CD4-positive, alpha-beta memory T cell (primary cell): Measurements from ENCODE around the gene HDAC4. TPM values are rescaled to one million over a fixed set of nuclear protein-coding genes. Genes with fewer than 3 reads are reported as not detected.

Experiments
- CTCF ChIA-PET: fragments of 350-600 bp; sonication (Branson Sonifier 250); formaldehyde crosslinking; loops from one replicate; lab custom pipeline; 2021; ENCODE audit warnings: inconsistent platforms; ENCODE audit not compliant: partially characterized antibody; lab: Charles Lee
- POLR2A ChIA-PET: fragments of 350-600 bp; sonication (Branson Sonifier 250); formaldehyde crosslinking; loops from one replicate; lab custom pipeline; 2021; ENCODE audit not compliant: partially characterized antibody; lab: Charles Lee
- DNase-seq, 5 donors: peaks; one replicate each; pipeline versions ENCODE4 v3.0.0 to v3.0.0-alpha.2; 2020 to 2022; ENCODE audit warnings: mixed read lengths in 1 of 5
- H3K27ac ChIP-seq: one replicate; pipeline ENCODE4 v1.7.0; 2013; ENCODE audit warnings: low read depth, low read length
- H3K27me3 ChIP-seq: 2 replicates; pipeline ENCODE4 v1.7.0; 2013; ENCODE audit warnings: mild to moderate bottlenecking, low read length, moderate library complexity; ENCODE audit not compliant: insufficient read depth
- H3K36me3 ChIP-seq: 2 replicates; pipeline ENCODE4 v1.7.0; 2013; ENCODE audit warnings: mild to moderate bottlenecking, low read length, moderate library complexity; ENCODE audit not compliant: insufficient read depth
- H3K4me1 ChIP-seq: 2 replicates; pipeline ENCODE4 v1.7.0; 2013; ENCODE audit warnings: mild to moderate bottlenecking, low read length, moderate library complexity; ENCODE audit not compliant: insufficient read depth
- H3K4me3 ChIP-seq, 2 donors: one replicate each; pipeline ENCODE4 v1.7.0; 2013; ENCODE audit warnings: low read length in 2 of 2, mild to moderate bottlenecking in 1 of 2
- H3K9me3 ChIP-seq, 2 donors: one replicate each; pipeline ENCODE4 v1.7.0; 2013; ENCODE audit warnings: low read length in 2 of 2, control low read depth in 1 of 2; ENCODE audit not compliant: control insufficient read depth in 1 of 2
- H3K27ac Mint-ChIP-seq, 7 donors: one replicate each; pipeline ENCODE4 v1.8.0; 2020 to 2021; ENCODE audit warnings: mixed read lengths in 7 of 7, mild to moderate bottlenecking in 6 of 7, inconsistent platforms in 3 of 7, moderate library complexity in 3 of 7
- H3K27me3 Mint-ChIP-seq, 2 donors: one replicate each; pipeline ENCODE4 v1.8.0; 2020 to 2021; ENCODE audit warnings: mixed read lengths in 2 of 2
- H3K36me3 Mint-ChIP-seq, 2 donors: one replicate each; pipeline ENCODE4 v1.8.0; 2020 to 2021; ENCODE audit warnings: mixed read lengths in 2 of 2, inconsistent platforms in 1 of 2, mild to moderate bottlenecking in 1 of 2
- H3K4me1 Mint-ChIP-seq, 4 donors: one replicate each; pipeline ENCODE4 v1.8.0; 2020 to 2021; ENCODE audit warnings: mixed read lengths in 4 of 4, mild to moderate bottlenecking in 1 of 4
- H3K4me3 Mint-ChIP-seq, 8 donors: one replicate each; pipeline ENCODE4 v1.8.0; 2020 to 2021; ENCODE audit warnings: mixed read lengths in 8 of 8, mild to moderate bottlenecking in 7 of 8, moderate library complexity in 6 of 8, inconsistent platforms in 3 of 8
- H3K9me3 Mint-ChIP-seq, 8 donors: one replicate each; pipeline ENCODE4 v1.8.0; 2020 to 2021; ENCODE audit warnings: mixed read lengths in 8 of 8, mild to moderate bottlenecking in 5 of 8, inconsistent platforms in 3 of 8, moderate library complexity in 1 of 8
- intact Hi-C: fragments of 100-400 bp; cut with micrococcal nuclease; formaldehyde crosslinking; loops from one replicate; pipeline ENCODE4 v1.15.1; 2023
- polyA plus RNA-seq, 2 donors: library from polyadenylated mRNA; unstranded; fragments of 300-500 nt; fragmentation: Illumina TruSeq; gene quantifications; one replicate each; pipeline ENCODE4 v1.2.3, GENCODE V29; 2021
- total RNA-seq, 2 experiments: library from RNA; stranded (reverse); gene quantifications; one replicate each; pipeline ENCODE4 v1.2.3, GENCODE V29; 2021

The HDAC4 gene
- total and polyA plus RNA-seq, 4 experiments from 2014 or later = 1.4 to 59.7 (median 30.4) TPM

DNA sequence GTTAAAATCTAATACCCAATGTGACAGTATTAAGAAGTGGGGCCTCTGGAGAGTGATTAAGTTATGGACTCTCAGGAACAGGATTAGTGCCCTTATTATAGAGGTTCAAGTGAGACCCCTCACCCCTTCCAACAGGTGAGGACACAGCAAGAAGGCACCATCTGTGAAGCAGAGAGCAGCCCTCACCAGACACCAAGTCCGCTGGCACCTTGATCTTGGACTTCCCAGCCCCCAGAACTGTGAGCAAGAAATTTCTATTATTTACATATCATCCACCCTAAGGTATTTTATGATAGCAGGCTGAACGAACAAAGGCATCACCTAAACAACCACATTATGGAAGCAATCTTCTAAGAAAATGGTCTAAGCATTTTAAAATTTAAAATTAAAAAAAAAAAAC lies 59.0 kb downstream of the HDAC4 start:
- CTCF ChIA-PET = interaction anchor here (0.7 kb wide), 1 partner anchor 75 kb away, joined by 3 read pairs; no protein-coding TSS in a partner anchor
- Mint-ChIP-seq H3K9me3 (peaks cover 0 to 2% (median 0%) of the 10 kb centered on the region in 8 donors), H3K27ac (peak overlapping the region in 3 of 7 donors; percentile 3 to 71 (median 16)), H3K27me3 (no peaks in the 10 kb centered on the region), H3K4me1 (peaks cover 16 to 44% (median 24%) of the 10 kb centered on the region in 4 donors), H3K36me3 (peaks cover 10 to 13% of the 10 kb centered on the region in 2 donors), H3K4me3 (no peak overlapping the region)
- Histone ChIP-seq H3K9me3 (no peaks in the 10 kb centered on the region), H3K27ac (no peak overlapping the region), H3K27me3 (no peaks in the 10 kb centered on the region), H3K4me1 (peaks cover 27% of the 10 kb centered on the region), H3K36me3 (no peaks in the 10 kb centered on the region), H3K4me3 (no peak overlapping the region)
- DNase-seq = no peak
- intact Hi-C loops = no loop called here
- POLR2A ChIA-PET = no interaction called here

DNA sequence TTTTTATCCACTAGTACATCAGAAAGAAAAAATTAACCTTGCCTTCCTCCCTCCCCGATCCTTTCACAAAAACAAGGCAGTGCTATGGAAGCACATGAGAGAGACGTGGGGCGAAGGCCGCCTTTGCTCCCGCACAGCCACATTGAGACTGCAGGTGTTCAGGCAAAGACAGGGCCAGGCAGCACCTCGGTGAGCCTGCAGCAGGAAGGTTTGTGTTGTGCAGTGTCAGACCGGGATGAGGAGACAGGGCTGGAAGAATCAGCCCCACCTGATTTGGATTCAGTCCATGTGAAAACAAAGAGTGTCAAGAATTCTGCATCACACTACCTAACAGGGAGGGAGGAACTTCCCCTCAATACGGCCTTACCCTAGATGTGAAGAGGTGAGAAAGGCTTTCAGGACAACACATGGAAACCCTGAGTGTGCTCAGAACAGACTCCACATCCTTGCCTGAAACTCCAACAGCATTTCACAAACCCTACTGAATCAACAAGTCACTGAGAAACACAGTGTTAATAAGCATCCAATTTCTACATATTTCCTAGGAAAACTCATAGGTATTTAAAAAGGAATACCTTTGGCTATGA lies 59.6 kb downstream of the HDAC4 start:
- CTCF ChIA-PET = no interaction called here
- Mint-ChIP-seq H3K36me3 (peaks cover 13% of the 10 kb centered on the region in 2 donors), H3K9me3 (peaks cover 0 to 2% (median 0%) of the 10 kb centered on the region in 8 donors), H3K4me3 (no peak overlapping the region), H3K4me1 (peaks cover 16 to 47% (median 26%) of the 10 kb centered on the region in 4 donors), H3K27me3 (no peaks in the 10 kb centered on the region), H3K27ac (peak overlapping the region in 6 of 7 donors; percentile 29 to 62 (median 48))
- Histone ChIP-seq H3K27me3 (no peaks in the 10 kb centered on the region), H3K4me3 (no peak overlapping the region), H3K36me3 (no peaks in the 10 kb centered on the region), H3K27ac (no peak overlapping the region), H3K4me1 (peaks cover 22% of the 10 kb centered on the region), H3K9me3 (no peaks in the 10 kb centered on the region)
- intact Hi-C loops = no loop called here
- POLR2A ChIA-PET = no interaction called here
- DNase-seq = no peak

DNA sequence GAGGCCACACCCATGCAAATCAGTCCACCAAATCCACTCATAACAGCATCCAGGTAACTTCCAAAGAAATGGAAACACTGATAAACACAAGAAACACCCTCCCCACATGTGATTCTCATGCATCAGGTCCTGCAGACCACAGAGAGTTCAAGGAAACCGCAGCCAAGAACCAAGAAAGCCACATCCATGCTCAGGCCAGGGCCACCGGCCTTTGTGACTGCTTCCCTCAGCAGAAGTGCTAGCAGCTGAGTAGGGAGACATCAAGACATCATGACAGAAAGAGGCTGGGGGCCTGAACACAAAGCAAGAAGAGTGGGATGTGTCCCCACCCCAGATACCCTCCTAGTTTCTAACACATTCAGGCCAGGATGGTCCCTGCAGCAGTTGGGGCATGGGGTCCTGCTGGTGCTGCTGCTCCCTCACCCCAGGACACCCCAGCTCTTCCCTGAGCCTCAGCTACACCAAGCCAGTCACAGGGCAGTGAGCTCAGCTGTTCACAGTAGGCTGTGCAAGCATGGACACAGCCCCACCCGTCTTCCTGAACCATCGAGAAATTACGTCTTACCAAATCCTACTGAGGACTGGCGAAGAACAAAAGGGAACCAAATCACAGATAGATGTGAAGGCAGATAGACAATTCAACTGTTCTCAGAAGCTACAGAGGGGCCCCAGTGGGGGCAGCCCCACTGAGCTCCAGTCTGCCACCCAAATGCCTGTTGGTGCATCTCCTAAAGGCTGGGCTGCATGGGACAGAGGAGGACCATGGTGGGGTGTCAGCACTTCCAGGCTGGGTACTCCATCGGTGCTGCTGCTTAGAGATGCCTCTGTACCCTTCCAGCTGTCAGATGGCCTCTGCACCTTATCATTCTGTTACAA lies 60.9 kb downstream of the HDAC4 start:
- Histone ChIP-seq H3K27me3 (no peaks in the 10 kb centered on the region), H3K36me3 (no peaks in the 10 kb centered on the region), H3K27ac (no peak overlapping the region), H3K4me3 (no peak overlapping the region), H3K9me3 (no peaks in the 10 kb centered on the region), H3K4me1 (peaks cover 20% of the 10 kb centered on the region)
- no peaks in the 10 kb centered on the region for H3K27me3 Mint-ChIP-seq
- ChIA-PET POLR2A (interaction anchor here (0.6 kb wide), 1 partner anchor 283 kb away, joined by 3 read pairs; no protein-coding TSS in a partner anchor), CTCF (no interaction called here)
- H3K9me3 Mint-ChIP-seq = peaks cover 0 to 2% (median 0%) of the 10 kb centered on the region in 8 donors
- intact Hi-C loops = no loop called here
- H3K4me1 Mint-ChIP-seq = peaks cover 16 to 47% (median 27%) of the 10 kb centered on the region in 4 donors
- peak overlapping the region in 6 of 8 donors; percentile 25 to 50 (median 37) for H3K4me3 Mint-ChIP-seq
- H3K27ac Mint-ChIP-seq = peak overlapping the region in 4 of 7 donors; percentile 69 to 83 (median 78)
- peaks cover 13% of the 10 kb centered on the region in 2 donors for H3K36me3 Mint-ChIP-seq
- DNase-seq = peak in 1 of 5 donors; percentile 12

DNA sequence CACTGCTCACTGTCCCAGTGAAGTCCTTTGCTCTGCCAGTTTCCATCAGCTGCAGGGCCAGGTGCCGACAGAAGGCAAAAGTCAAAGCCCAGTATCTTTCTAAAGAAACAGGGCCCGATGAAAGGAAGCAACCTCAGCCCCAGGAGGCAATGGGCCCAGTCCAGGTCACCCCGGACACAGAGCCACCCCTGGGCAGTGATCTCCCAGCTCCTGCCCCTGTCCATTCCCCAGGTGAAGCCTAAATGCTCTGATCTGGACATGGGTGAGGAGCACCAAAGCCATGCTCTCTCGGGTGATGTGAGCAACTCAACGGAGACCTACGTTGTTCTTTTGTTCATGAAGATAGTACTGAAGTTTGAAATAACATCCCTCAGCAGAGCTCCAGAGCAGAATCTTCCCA lies 61.6 kb downstream of the HDAC4 start:
- Histone ChIP-seq H3K4me3 (no peak overlapping the region), H3K4me1 (peaks cover 20% of the 10 kb centered on the region), H3K27me3 (no peaks in the 10 kb centered on the region), H3K36me3 (no peaks in the 10 kb centered on the region), H3K9me3 (no peaks in the 10 kb centered on the region), H3K27ac (no peak overlapping the region)
- H3K4me1 Mint-ChIP-seq = peaks cover 16 to 47% (median 27%) of the 10 kb centered on the region in 4 donors
- ChIA-PET CTCF (no interaction called here), POLR2A (no interaction called here)
- no peaks in the 10 kb centered on the region for H3K27me3 Mint-ChIP-seq
- peak overlapping the region in 4 of 7 donors; percentile 63 to 77 (median 72) for H3K27ac Mint-ChIP-seq
- H3K4me3 Mint-ChIP-seq = peak overlapping the region in 2 of 8 donors; percentile 25 to 39
- H3K9me3 Mint-ChIP-seq = peaks cover 0 to 2% (median 0%) of the 10 kb centered on the region in 8 donors
- DNase-seq = no peak
- H3K36me3 Mint-ChIP-seq = peaks cover 11 to 13% of the 10 kb centered on the region in 2 donors
- intact Hi-C loops = no loop called here

DNA sequence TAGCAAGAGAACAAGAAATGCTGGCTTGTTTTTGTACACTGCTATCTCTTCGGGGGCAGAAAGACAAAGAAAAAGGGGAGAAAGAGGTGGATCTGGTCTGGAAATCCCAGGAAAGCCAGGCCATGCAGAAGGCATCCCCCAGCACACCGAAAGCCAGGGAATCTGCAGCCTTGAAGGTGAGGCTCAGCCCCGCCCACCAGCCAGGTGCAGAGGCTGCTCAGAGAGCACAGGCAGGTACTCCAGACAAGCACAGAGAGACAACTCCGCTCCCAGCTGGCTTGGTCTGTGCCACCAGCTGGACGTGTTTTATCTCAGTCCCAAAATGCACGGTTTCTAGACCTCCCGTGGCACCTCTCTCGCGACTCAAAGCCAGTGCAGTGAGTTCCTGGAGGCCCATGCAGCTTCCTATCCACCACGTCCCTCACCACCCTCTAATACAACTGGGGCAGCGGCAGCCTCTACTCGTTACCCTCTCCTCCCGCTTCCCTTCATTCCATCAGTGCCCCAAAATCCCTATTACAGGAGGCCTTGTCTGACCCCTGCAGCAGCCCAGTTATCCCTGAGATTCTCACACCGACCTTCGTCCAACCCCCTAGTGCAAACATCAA lies 62.8 kb downstream of the HDAC4 start:
- POLR2A ChIA-PET = no interaction called here
- H3K27ac Mint-ChIP-seq = peak overlapping the region in 2 of 7 donors; percentile 59 to 74

DNA sequence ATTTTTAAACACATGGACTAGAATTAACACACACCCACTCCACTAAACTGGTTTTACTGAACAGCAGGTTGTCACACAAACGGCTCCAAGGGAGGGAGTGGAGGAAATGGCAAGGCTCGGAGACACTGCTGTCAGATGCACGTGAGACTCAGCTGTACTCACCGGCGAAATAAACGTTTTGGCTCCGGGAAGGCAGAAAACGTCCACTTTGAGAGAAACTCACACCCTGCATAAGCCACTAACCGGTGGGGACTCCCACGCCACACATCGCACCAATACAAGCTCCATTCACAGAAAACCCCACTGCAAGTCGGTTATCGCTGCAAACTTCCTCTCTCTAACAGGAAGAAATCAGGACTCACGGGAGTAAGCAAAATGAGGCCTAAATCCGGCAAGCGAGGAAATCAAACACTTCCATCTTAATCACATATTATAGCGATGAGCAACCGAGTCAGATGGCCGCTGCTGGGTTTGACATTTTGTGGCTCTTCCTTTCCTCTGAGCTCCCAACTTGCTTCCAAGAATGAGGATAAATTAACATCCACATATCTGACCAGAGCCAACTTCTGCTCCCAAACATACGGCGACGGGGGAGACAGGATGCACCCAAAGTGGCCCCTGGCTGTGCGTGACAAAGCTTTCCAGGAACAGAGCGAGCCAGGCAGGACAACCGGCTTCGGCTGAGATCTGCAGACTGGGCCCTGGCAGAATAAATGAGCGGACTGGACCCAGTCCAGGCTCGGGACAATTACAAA lies 63.5 kb downstream of the HDAC4 start:
- H3K27me3 Mint-ChIP-seq = no peaks in the 10 kb centered on the region
- ChIA-PET POLR2A (no interaction called here), CTCF (interaction anchor here (1.5 kb wide), 1 partner anchor 37 kb away, joined by 4 read pairs; no protein-coding TSS in a partner anchor)
- Histone ChIP-seq H3K27ac (no peak overlapping the region), H3K27me3 (no peaks in the 10 kb centered on the region), H3K4me3 (no peak overlapping the region), H3K4me1 (peaks cover 20% of the 10 kb centered on the region), H3K36me3 (no peaks in the 10 kb centered on the region), H3K9me3 (no peaks in the 10 kb centered on the region)
- no peak overlapping the region for H3K4me3 Mint-ChIP-seq
- H3K4me1 Mint-ChIP-seq = peaks cover 15 to 43% (median 28%) of the 10 kb centered on the region in 4 donors
- no peak for DNase-seq
- intact Hi-C loops = loop anchor here (1.0 kb wide), 1 partner anchor 11 kb away; no protein-coding TSS in a partner anchor
- peaks cover 6 to 8% of the 10 kb centered on the region in 2 donors for H3K36me3 Mint-ChIP-seq
- H3K9me3 Mint-ChIP-seq = peaks cover 0 to 2% (median 0%) of the 10 kb centered on the region in 8 donors
- H3K27ac Mint-ChIP-seq = no peak overlapping the region

More for the DNA sequence above, 62.8 kb downstream of the HDAC4 start:
- Mint-ChIP-seq H3K4me3 (no peak overlapping the region), H3K27me3 (no peaks in the 10 kb centered on the region), H3K36me3 (peaks cover 8 to 9% of the 10 kb centered on the region in 2 donors), H3K9me3 (peaks cover 0 to 2% (median 0%) of the 10 kb centered on the region in 8 donors), H3K4me1 (peaks cover 16 to 47% (median 27%) of the 10 kb centered on the region in 4 donors)
- H3K27ac ChIP-seq = no peak overlapping the region
- H3K4me1 ChIP-seq = peaks cover 20% of the 10 kb centered on the region
- no peaks in the 10 kb centered on the region for H3K27me3 ChIP-seq
- H3K9me3 ChIP-seq = no peaks in the 10 kb centered on the region
- DNase-seq = no peak
- H3K4me3 ChIP-seq = no peak overlapping the region
- intact Hi-C loops = loop anchor here (1.0 kb wide), 1 partner anchor 10 kb away; no protein-coding TSS in a partner anchor
- H3K36me3 ChIP-seq = no peaks in the 10 kb centered on the region
- CTCF ChIA-PET = interaction anchor here (1.5 kb wide), 1 partner anchor 38 kb away, joined by 4 read pairs; no protein-coding TSS in a partner anchor
